Natural killer cell (primary cell): ENCODE results near the gene VDAC1. TPM values are rescaled to one million over a fixed set of nuclear protein-coding genes. Genes with fewer than 3 reads are reported as not detected.

ENCODE experiments used
- ATAC-seq, 3 donors: fragments of 150-1000 bp in 2 of 3; fragments of 200-7000 bp in 1 of 3; cut with Tn5 transposase; 1 replicate in 1 of 3; 2 replicates in 2 of 3; pipeline ENCODE4 v1.10.0; 2021; ENCODE audit warnings: mild to moderate bottlenecking in 2 of 3, moderate library complexity in 2 of 3
- DNase-seq, 2 donors: peaks; one replicate each; pipeline versions ENCODE4 v3.0.0 to v3.0.0-alpha.2; 2013 to 2021; ENCODE audit warnings: mixed read lengths in 1 of 2
- H3K27ac ChIP-seq: one replicate; pipeline ENCODE4 v1.5.1; 2013; ENCODE audit warnings: mild to moderate bottlenecking, low read length
- H3K27me3 ChIP-seq: one replicate; pipeline ENCODE4 v1.6.1; 2013; ENCODE audit warnings: low read length; ENCODE audit not compliant: control insufficient read depth, insufficient read depth
- H3K36me3 ChIP-seq: one replicate; pipeline ENCODE4 v1.6.1; 2013; ENCODE audit warnings: low read length; ENCODE audit not compliant: control insufficient read depth, insufficient read depth
- H3K4me1 ChIP-seq: one replicate; pipeline ENCODE4 v1.6.1; 2013; ENCODE audit warnings: low read length; ENCODE audit not compliant: control insufficient read depth, insufficient read depth
- H3K4me3 ChIP-seq: one replicate; pipeline ENCODE4 v1.5.1; 2013; ENCODE audit warnings: low read length
- H3K9me3 ChIP-seq: one replicate; pipeline ENCODE4 v1.6.1; 2013; ENCODE audit warnings: low read length; ENCODE audit not compliant: control insufficient read depth, insufficient read depth
- H3K27ac Mint-ChIP-seq, 2 donors: one replicate each; pipeline ENCODE4 v1.8.0; 2022; ENCODE audit warnings: mild to moderate bottlenecking in 2 of 2, mixed read lengths in 2 of 2, moderate library complexity in 1 of 2
- H3K27me3 Mint-ChIP-seq, 2 donors: one replicate each; pipeline ENCODE4 v1.8.0; 2022; ENCODE audit warnings: low read depth in 2 of 2, mixed read lengths in 2 of 2
- H3K36me3 Mint-ChIP-seq: one replicate; pipeline ENCODE4 v1.8.0; 2022; ENCODE audit warnings: mixed read lengths
- H3K4me1 Mint-ChIP-seq, 2 donors: one replicate each; pipeline ENCODE4 v1.8.0; 2022; ENCODE audit warnings: mixed read lengths in 2 of 2
- H3K4me3 Mint-ChIP-seq: one replicate; pipeline ENCODE4 v1.8.0; 2022; ENCODE audit warnings: mild to moderate bottlenecking, moderate library complexity, mixed read lengths
- H3K9me3 Mint-ChIP-seq, 2 donors: one replicate each; pipeline ENCODE4 v1.8.0; 2022; ENCODE audit warnings: mixed read lengths in 2 of 2
- whole genome bisulfite sequencing: methylation state at CpG from one replicate; pipeline ENCODE4 v1.1.7; 2013; ENCODE audit warnings: missing lambda C conversion rate; ENCODE audit not compliant: insufficient coverage; 5-methylcytosine and 5-hydroxymethylcytosine counted together
- intact Hi-C: fragments of 100-400 bp; cut with micrococcal nuclease; formaldehyde crosslinking; loops from one replicate; pipeline ENCODE4 v1.14.2; 2022
- total RNA-seq, 4 donors: library from RNA; stranded (reverse); fragments of 120-200 nt in 1 of 4; gene quantifications; one replicate each; pipeline versions ENCODE4 v1.2.3 to v1.2.4, GENCODE V29; 2013 to 2022
- TF ChIP-seq, protein P1 (sequence below): fragments of 200-600 bp; IDR thresholded peaks from one replicate; pipeline ENCODE4 v1.8.0; 2022; ENCODE audit warnings: antibody characterized with exemption

Gene VDAC1
- total RNA-seq: 10 to 100 TPM; 54.0 to 63.3 (median 60.2) TPM
- total RNA-seq (2013): 89.7 TPM

DNA sequence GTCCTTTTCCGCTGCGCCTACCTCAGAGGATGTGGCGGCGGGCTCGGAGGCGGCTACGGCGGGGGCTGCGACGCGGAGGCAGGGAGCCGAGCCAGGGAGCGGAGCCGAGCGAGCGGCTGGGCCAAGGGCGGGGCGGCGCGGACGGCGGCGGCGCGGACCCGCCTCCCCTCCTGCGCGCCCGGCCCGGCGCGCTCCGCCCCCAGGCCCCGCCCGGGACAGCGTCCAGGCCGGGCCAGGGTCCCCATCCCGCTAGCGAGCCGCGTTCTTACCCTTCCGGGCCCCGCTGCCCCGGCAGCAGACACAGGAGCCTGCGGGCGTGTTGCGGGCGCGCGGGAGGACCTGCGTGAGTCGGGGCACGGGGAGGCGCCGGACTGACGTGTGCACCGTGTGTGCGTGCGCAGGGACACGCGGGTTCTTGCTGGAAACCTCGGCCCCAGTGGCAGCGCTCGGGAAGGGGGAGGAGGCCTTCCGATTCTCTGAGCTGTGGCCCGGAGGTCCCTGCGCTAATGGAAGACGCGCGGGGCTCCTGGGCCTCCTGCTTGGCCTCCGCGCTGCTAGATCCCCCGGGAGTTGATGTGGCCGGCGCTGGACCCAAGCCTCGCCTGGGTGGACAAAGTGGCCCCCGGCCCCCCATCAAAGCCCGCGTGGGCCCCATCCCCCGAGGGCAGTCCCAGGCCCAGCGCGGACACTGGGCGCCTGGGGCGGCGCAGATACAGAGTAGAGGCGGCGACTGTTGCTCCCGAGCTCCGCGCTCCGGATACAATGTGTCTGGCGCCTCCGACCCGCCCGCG, at the start of gene VDAC1:
TSS of gene VDAC1 (minus strand) at position 350 of the 791 bp plus-strand sequence. CDS start 11,963 bp downstream, outside the sequence.
- Mint-ChIP-seq H3K27me3 (peaks cover 0 to 3% of the 10 kb centered on the region in 2 donors), H3K4me1 (peaks cover 31 to 49% of the 10 kb centered on the region in 2 donors), H3K9me3 (no peaks in the 10 kb centered on the region), H3K36me3 (no peaks in the 10 kb centered on the region), H3K27ac (peak within 1 kb of the TSS; percentile 92 to 94), H3K4me3 (peak within 1 kb of the TSS; percentile 92)
- Histone ChIP-seq H3K4me3 (peak within 1 kb of the TSS; percentile 70), H3K27me3 (no peaks in the 10 kb centered on the region), H3K27ac (peak within 1 kb of the TSS; percentile 95), H3K4me1 (peaks cover 32% of the 10 kb centered on the region), H3K36me3 (no peaks in the 10 kb centered on the region), H3K9me3 (no peaks in the 10 kb centered on the region)
- peak; percentile 77 to 96 for DNase-seq
- intact Hi-C loops: no loop called here
- WGBS: under 1% methylated on average over 96 of the region's 96 CpGs
- TF ChIP-seq, protein P1, sequence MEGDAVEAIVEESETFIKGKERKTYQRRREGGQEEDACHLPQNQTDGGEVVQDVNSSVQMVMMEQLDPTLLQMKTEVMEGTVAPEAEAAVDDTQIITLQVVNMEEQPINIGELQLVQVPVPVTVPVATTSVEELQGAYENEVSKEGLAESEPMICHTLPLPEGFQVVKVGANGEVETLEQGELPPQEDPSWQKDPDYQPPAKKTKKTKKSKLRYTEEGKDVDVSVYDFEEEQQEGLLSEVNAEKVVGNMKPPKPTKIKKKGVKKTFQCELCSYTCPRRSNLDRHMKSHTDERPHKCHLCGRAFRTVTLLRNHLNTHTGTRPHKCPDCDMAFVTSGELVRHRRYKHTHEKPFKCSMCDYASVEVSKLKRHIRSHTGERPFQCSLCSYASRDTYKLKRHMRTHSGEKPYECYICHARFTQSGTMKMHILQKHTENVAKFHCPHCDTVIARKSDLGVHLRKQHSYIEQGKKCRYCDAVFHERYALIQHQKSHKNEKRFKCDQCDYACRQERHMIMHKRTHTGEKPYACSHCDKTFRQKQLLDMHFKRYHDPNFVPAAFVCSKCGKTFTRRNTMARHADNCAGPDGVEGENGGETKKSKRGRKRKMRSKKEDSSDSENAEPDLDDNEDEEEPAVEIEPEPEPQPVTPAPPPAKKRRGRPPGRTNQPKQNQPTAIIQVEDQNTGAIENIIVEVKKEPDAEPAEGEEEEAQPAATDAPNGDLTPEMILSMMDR: no peak
- peak; percentile 79 to 90 (median 79) for ATAC-seq

GRCh38 chr5:134053840-134054338, 49.1 kb upstream of the VDAC1 start:
- Mint-ChIP-seq H3K36me3 (no peaks in the 10 kb centered on the region), H3K4me3 (no peak overlapping the region), H3K9me3 (no peaks in the 10 kb centered on the region), H3K4me1 (peaks cover 0 to 6% of the 10 kb centered on the region in 2 donors), H3K27ac (no peak overlapping the region), H3K27me3 (no peaks in the 10 kb centered on the region)
- H3K27ac ChIP-seq: no peak overlapping the region
- H3K4me1 ChIP-seq: peaks cover 16% of the 10 kb centered on the region
- ATAC-seq (no peak), DNase-seq (peak in 1 of 2 donors; percentile 59)
- H3K9me3 ChIP-seq: no peaks in the 10 kb centered on the region
- TF ChIP-seq, protein P1: no peak
- H3K27me3 ChIP-seq: no peaks in the 10 kb centered on the region
- WGBS: 64% methylated on average over 5 of the region's 5 CpGs
- intact Hi-C loops: no loop called here
- H3K36me3 ChIP-seq: no peaks in the 10 kb centered on the region
- H3K4me3 ChIP-seq: no peak overlapping the region

DNA sequence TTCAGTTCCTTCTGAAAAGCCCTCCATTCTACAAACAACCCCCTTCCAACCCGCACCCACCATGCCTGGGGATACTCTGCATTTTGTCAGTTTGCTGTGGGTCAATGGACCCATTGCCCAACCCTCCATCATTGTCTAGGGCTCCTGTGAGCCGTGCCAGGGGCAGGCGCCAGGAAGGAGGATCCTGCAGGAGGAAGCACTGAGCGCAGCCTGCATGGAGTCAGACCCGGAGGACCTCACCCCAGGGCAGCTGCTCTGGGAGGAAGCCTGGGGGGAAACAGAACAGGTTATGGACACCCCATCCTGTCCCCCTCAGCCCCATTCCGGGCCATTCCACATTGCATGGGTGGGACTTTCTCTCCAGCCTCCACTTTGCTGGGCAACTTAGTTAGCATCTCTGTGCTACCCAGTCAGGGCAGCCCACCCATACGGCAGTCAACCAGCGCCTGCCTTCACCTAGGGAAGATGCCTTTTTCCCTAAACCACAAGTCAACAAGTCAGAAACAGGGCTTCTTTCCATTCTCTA, 48.6 kb upstream of the VDAC1 start:
- Mint-ChIP-seq H3K9me3 (no peaks in the 10 kb centered on the region), H3K36me3 (no peaks in the 10 kb centered on the region)
- intact Hi-C loops: no loop called here

More for the DNA sequence above, 48.6 kb upstream of the VDAC1 start:
- H3K4me1 Mint-ChIP-seq: peaks cover 0 to 6% of the 10 kb centered on the region in 2 donors
- Histone ChIP-seq H3K9me3 (no peaks in the 10 kb centered on the region), H3K4me3 (no peak overlapping the region), H3K36me3 (no peaks in the 10 kb centered on the region), H3K4me1 (peaks cover 16% of the 10 kb centered on the region), H3K27me3 (no peaks in the 10 kb centered on the region), H3K27ac (no peak overlapping the region)
- no peak overlapping the region for H3K4me3 Mint-ChIP-seq
- ATAC-seq: no peak
- TF ChIP-seq, protein P1: no peak
- no peak overlapping the region for H3K27ac Mint-ChIP-seq
- H3K27me3 Mint-ChIP-seq: no peaks in the 10 kb centered on the region
- DNase-seq: no peak
- 71% methylated on average over 8 of the region's 8 CpGs for WGBS
